Pancreas (tissue), 10 donors: Measurements from ENCODE around the gene ANKRD16. TPM values are rescaled to one million over a fixed set of nuclear protein-coding genes. Genes with fewer than 3 reads are reported as not detected.
"Not testable (repeated sequence)": the region's sequence is repeated elsewhere in the genome, so short reads cannot be mapped to it uniquely, and the experiment has no call there.

Source experiments
- ATAC-seq, 4 donors: fragments of 200-7000 bp; cut with Tn5 transposase; one replicate each; pipeline versions ENCODE4 v1.8.0 to v1.9.1; 2020; ENCODE audit warnings: mild to moderate bottlenecking in 4 of 4, moderate library complexity in 4 of 4
- DNase-seq, 6 donors: peaks; one replicate each; pipeline ENCODE4 v3.0.0-alpha.2; 2020
- FAIRE-seq: peaks from 2 replicates; lab custom pipeline; 2012; peaks lifted over from hg19 to GRCh38; lab: Jason Lieb, UNC
- H3K27ac ChIP-seq, 4 donors: fragments of 200-600 bp; sonication (generic); 1 replicate in 3 of 4; 2 replicates in 1 of 4; pipeline versions ENCODE4 v1.5.0 to v1.8.0; 2020
- H3K27me3 ChIP-seq, 4 donors: fragments of 200-600 bp; one replicate each; pipeline ENCODE4 v1.8.0; 2021
- H3K36me3 ChIP-seq, 3 donors: fragments of 200-600 bp; sonication (generic) in 1 of 3; one replicate each; pipeline versions ENCODE4 v1.5.0 to v1.8.0; 2020 to 2021
- H3K4me1 ChIP-seq, 3 donors: fragments of 200-600 bp; one replicate each; pipeline ENCODE4 v1.8.0; 2021
- H3K4me3 ChIP-seq, 4 donors: fragments of 200-600 bp; sonication (generic) in 2 of 4; one replicate each; pipeline versions ENCODE4 v1.5.0 to v1.8.0; 2020 to 2021
- H3K9me3 ChIP-seq, 4 donors: fragments of 200-600 bp; one replicate each; pipeline ENCODE4 v1.8.0; 2021
- WGBS, 2 donors: extraction: QIAGEN DNeasy Blood & Tissue Kit; methylation state at CpG; one replicate each; pipeline ENCODE4 v1.1.7; 2013; 5-methylcytosine and 5-hydroxymethylcytosine counted together
- intact Hi-C, 3 donors: fragments of 100-400 bp; cut with DNase I; formaldehyde crosslinking; loops; one replicate each; pipeline versions ENCODE4 v1.11.1 to v1.14.2; 2022
- polyA plus RNA-seq, 2 donors: library from polyadenylated mRNA; stranded (reverse); fragments of 200-250 nt; gene quantifications; one replicate each; pipeline ENCODE4 v1.2.3, GENCODE V29; 2013
- total RNA-seq, 6 donors: library from RNA; stranded (reverse); fragmentation: NEBNext Ultra II Directional in 4 of 6; extraction: Animal tissue kit (Norgen Biotek cat#: 25700) in 4 of 6; gene quantifications; one replicate each; pipeline versions ENCODE4 v1.2.1 to v1.2.4, GENCODE V29; 2021 to 2023
- TF ChIP-seq, protein P1 (sequence below), 4 donors: fragments of 200-600 bp; sonication (generic) in 3 of 4; IDR thresholded peaks; one replicate each; pipeline versions ENCODE4 v1.5.0 to v1.8.0; 2021; ENCODE audit warnings: antibody characterized with exemption in 4 of 4
- donor health status: healthy with polysubstance abuse.
- donor health status: DM: no; HTN: no; CAD: no; lungs with moderate emphysema.
- donor health status: DM: no; HTN: no; CAD: no.
- donor health status: control.
- donor health status: control.
- donor health status: Bipolar disorder and iron deficiency.
- donor health status: DM: yes; HTN: yes; CAD: no.
- donor health status: DM: no; HTN: no; CAD: no.
- donor health status: DM: no; HTN: no; CAD: no.
- donor health status: DM: yes; HTN: yes; CAD: no.

ANKRD16 gene
- total and polyA plus RNA-seq, 8 donors, result 3.0 to 5.5 (median 4.6) TPM

DNA sequence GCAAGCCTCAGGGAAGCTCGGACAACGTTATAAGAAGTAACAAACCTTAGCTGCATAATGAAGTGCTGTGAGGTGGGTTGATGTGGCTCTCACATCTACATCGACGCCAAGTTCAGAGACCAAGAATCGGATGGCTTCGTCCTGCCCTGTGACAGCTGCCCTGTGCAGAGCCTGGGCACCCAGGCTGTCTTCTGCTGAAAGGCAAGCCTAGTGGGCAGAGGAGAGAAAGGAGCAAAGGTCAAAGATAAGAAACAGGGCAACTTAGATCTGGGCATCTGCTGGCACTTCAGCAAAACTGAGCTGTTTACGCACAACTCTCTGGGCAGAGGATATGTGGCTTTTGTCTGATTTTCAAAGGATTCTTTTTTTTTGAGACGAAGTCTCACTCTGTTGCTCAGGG is 6.7 kb downstream of the ANKRD16 start:
- intact Hi-C loops, result no loop called here
- no peak for FAIRE-seq

GRCh38 chr10:5877041-5877440 is 12.7 kb downstream of the ANKRD16 start:
- H3K9me3 ChIP-seq, H3K27me3 ChIP-seq, H3K4me3 ChIP-seq, DNase-seq, H3K27ac ChIP-seq, FAIRE-seq, H3K4me1 ChIP-seq, ATAC-seq: not testable (repeated sequence)
- 95% methylated on average over 7 of the region's 7 CpGs for WGBS, 2 donors
- peaks cover 0 to 26% (median 2%) of the 10 kb centered on the region in 3 donors for H3K36me3 ChIP-seq
- intact Hi-C loops, result loop anchor here in 1 of 3 donors (10.0 kb wide), 1 partner anchor 202 kb away; no protein-coding TSS in a partner anchor

More for the DNA sequence above, 6.7 kb downstream of the ANKRD16 start:
- DNase-seq (no peak), ATAC-seq (peak in 2 of 4 donors; percentile 28 to 47)
- no peaks in the 10 kb centered on the region for H3K9me3 ChIP-seq
- H3K4me1 ChIP-seq, result peaks cover 6 to 23% (median 13%) of the 10 kb centered on the region in 3 donors
- no peak overlapping the region for H3K27ac ChIP-seq
- H3K27me3 ChIP-seq, result no peaks in the 10 kb centered on the region
- 57 to 71% methylated on average over 8 of the region's 8 CpGs for WGBS, 2 donors
- H3K36me3 ChIP-seq, result peaks cover 0 to 7% (median 6%) of the 10 kb centered on the region in 3 donors
- no peak overlapping the region for H3K4me3 ChIP-seq
- TF ChIP-seq, protein P1, sequence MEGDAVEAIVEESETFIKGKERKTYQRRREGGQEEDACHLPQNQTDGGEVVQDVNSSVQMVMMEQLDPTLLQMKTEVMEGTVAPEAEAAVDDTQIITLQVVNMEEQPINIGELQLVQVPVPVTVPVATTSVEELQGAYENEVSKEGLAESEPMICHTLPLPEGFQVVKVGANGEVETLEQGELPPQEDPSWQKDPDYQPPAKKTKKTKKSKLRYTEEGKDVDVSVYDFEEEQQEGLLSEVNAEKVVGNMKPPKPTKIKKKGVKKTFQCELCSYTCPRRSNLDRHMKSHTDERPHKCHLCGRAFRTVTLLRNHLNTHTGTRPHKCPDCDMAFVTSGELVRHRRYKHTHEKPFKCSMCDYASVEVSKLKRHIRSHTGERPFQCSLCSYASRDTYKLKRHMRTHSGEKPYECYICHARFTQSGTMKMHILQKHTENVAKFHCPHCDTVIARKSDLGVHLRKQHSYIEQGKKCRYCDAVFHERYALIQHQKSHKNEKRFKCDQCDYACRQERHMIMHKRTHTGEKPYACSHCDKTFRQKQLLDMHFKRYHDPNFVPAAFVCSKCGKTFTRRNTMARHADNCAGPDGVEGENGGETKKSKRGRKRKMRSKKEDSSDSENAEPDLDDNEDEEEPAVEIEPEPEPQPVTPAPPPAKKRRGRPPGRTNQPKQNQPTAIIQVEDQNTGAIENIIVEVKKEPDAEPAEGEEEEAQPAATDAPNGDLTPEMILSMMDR (IDR thresholded peaks at IDR 0.05), result no peak

GRCh38 chr10:5876181-5876768 is 13.4 kb downstream of the ANKRD16 start:
- no peak overlapping the region for H3K4me3 ChIP-seq
- TF ChIP-seq, protein P1 (IDR thresholded peaks at IDR 0.05), result no peak
- H3K27ac ChIP-seq, result no peak overlapping the region
- peaks cover 0 to 26% (median 0%) of the 10 kb centered on the region in 3 donors for H3K36me3 ChIP-seq
- DNase-seq (no peak), FAIRE-seq (no peak), ATAC-seq (peak in 2 of 4 donors; percentile 51 to 56)
- no peaks in the 10 kb centered on the region for H3K4me1 ChIP-seq
- no peaks in the 10 kb centered on the region for H3K27me3 ChIP-seq
- intact Hi-C loops, result loop anchor here in 1 of 3 donors (10.0 kb wide), 1 partner anchor 201 kb away; no protein-coding TSS in a partner anchor
- 79 to 80% methylated on average over 14 of the region's 14 CpGs for WGBS, 2 donors
- H3K9me3 ChIP-seq, result no peaks in the 10 kb centered on the region

GRCh38 chr10:5873515-5873995 is 16.1 kb downstream of the ANKRD16 start:
- H3K4me1 ChIP-seq, result no peaks in the 10 kb centered on the region
- H3K9me3 ChIP-seq, result no peaks in the 10 kb centered on the region
- peaks cover 0 to 24% (median 0%) of the 10 kb centered on the region in 3 donors for H3K36me3 ChIP-seq
- ATAC-seq (peak; percentile 80 to 97 (median 88)), FAIRE-seq (peak; percentile 79), DNase-seq (peak in 2 of 6 donors; percentile 27 to 74)
- intact Hi-C loops, result loop anchor here in 1 of 3 donors (10.0 kb wide), 1 partner anchor 199 kb away; no protein-coding TSS in a partner anchor
- WGBS, 2 donors, result 49 to 53% methylated on average over 9 of the region's 9 CpGs
- H3K27ac ChIP-seq, result no peak overlapping the region
- no peak overlapping the region for H3K4me3 ChIP-seq
- H3K27me3 ChIP-seq, result no peaks in the 10 kb centered on the region
- TF ChIP-seq, protein P1 (IDR thresholded peaks at IDR 0.05), result peak; percentile 26 to 71 (median 60)

DNA sequence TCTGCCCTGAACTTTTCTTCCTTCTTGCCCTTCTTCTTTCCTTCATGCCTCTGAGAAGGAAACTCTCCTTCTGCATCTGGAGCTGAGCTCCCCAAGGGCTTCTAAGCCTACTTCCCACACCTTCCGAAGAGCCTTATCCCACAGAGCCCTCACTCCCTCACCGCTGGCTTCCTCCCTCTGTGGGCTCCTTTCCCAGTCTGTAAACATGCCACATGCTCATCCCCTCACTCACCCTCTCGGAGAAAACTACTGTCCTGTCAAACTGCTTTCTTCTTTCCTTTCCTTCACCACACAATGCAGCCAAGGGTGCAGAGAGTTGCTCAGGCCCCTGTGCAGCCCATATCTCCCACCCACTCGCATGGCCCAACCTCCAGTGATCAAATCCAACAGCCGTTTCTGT is 18.1 kb downstream of the ANKRD16 start:
- WGBS, 2 donors, result 76 to 82% methylated on average over 5 of the region's 5 CpGs
- H3K27me3 ChIP-seq, result no peaks in the 10 kb centered on the region
- H3K4me1 ChIP-seq, result no peaks in the 10 kb centered on the region
- H3K27ac ChIP-seq, result no peak overlapping the region
- ATAC-seq (no peak), FAIRE-seq (no peak), DNase-seq (no peak)
- intact Hi-C loops, result loop anchor here in 1 of 3 donors (10.0 kb wide), 1 partner anchor 197 kb away; no protein-coding TSS in a partner anchor
- peaks cover 0 to 5% (median 0%) of the 10 kb centered on the region in 3 donors for H3K36me3 ChIP-seq
- H3K4me3 ChIP-seq, result no peak overlapping the region
- TF ChIP-seq, protein P1 (IDR thresholded peaks at IDR 0.05), result no peak
- H3K9me3 ChIP-seq, result no peaks in the 10 kb centered on the region
